Right kidney (tissue), 1 donor: ENCODE measurements around the gene GALNT17.
"Not testable (repeated sequence)": the region's sequence is repeated elsewhere in the genome, so short reads cannot be mapped to it uniquely, and the experiment has no call there.

Experiments used
- DNase-seq: peaks from one replicate; pipeline ENCODE4 v3.0.0-alpha.2; 2016

GALNT17 gene

GRCh38 chr7:71236230-71237105, 104.5 kb downstream of the GALNT17 start:
- no peak for DNase-seq

GRCh38 chr7:71237945-71238344, 106.0 kb downstream of the GALNT17 start:
- DNase-seq: no peak

GRCh38 chr7:71238581-71239295, 106.8 kb downstream of the GALNT17 start:
- no peak for DNase-seq

GRCh38 chr7:71239586-71240268, 107.8 kb downstream of the GALNT17 start:
- DNase-seq: no peak

- DNase-seq: no peak
Measured at GRCh38 chr7:71243736-71244410, 111.9 kb downstream of the GALNT17 start.

- DNase-seq: no peak
Measured at GRCh38 chr7:71245038-71245437, 113.1 kb downstream of the GALNT17 start.

- no peak for DNase-seq
Measured at GRCh38 chr7:71251706-71252105, 119.8 kb downstream of the GALNT17 start.

- DNase-seq: no peak
Measured at GRCh38 chr7:71254751-71255150, 122.8 kb downstream of the GALNT17 start.

- no peak for DNase-seq
Measured at GRCh38 chr7:71255537-71256178, 123.7 kb downstream of the GALNT17 start.

GRCh38 chr7:71261066-71261465, 129.1 kb downstream of the GALNT17 start:
- DNase-seq: no peak

- not testable (repeated sequence) for DNase-seq
Measured at GRCh38 chr7:71262834-71263233, 130.9 kb downstream of the GALNT17 start.

- no peak for DNase-seq
Measured at GRCh38 chr7:71264005-71264404, 132.1 kb downstream of the GALNT17 start.

- DNase-seq: no peak
Measured at GRCh38 chr7:71266912-71267311, 135.0 kb downstream of the GALNT17 start.

- DNase-seq: no peak
Measured at GRCh38 chr7:71267734-71268469, 136.0 kb downstream of the GALNT17 start.

- DNase-seq: no peak
Measured at GRCh38 chr7:71270558-71270957, 138.6 kb downstream of the GALNT17 start.

GRCh38 chr7:71271203-71271602, 139.3 kb downstream of the GALNT17 start:
- DNase-seq: no peak

GRCh38 chr7:71272509-71273490, 140.9 kb downstream of the GALNT17 start:
- no peak for DNase-seq

GRCh38 chr7:71278257-71278656, 146.3 kb downstream of the GALNT17 start:
- no peak for DNase-seq

GRCh38 chr7:71281261-71281660, 149.3 kb downstream of the GALNT17 start:
- DNase-seq: no peak

- no peak for DNase-seq
Measured at GRCh38 chr7:71283802-71284201, 151.9 kb downstream of the GALNT17 start.
